CD4-positive, alpha-beta memory T cell (primary cell): ENCODE data around the gene GBX2. TPM values are rescaled to one million over a fixed set of nuclear protein-coding genes. Genes with fewer than 3 reads are reported as not detected.

Source experiments
- CTCF ChIA-PET: fragments of 350-600 bp; sonication (Branson Sonifier 250); formaldehyde crosslinking; loops from one replicate; lab custom pipeline; 2021; ENCODE audit warnings: inconsistent platforms; ENCODE audit not compliant: partially characterized antibody; lab: Charles Lee
- POLR2A ChIA-PET: fragments of 350-600 bp; sonication (Branson Sonifier 250); formaldehyde crosslinking; loops from one replicate; lab custom pipeline; 2021; ENCODE audit not compliant: partially characterized antibody; lab: Charles Lee
- DNase-seq, 5 donors: peaks; one replicate each; pipeline versions ENCODE4 v3.0.0 to v3.0.0-alpha.2; 2020 to 2022; ENCODE audit warnings: mixed read lengths in 1 of 5
- H3K27ac ChIP-seq: one replicate; pipeline ENCODE4 v1.7.0; 2013; ENCODE audit warnings: low read depth, low read length
- H3K27me3 ChIP-seq: 2 replicates; pipeline ENCODE4 v1.7.0; 2013; ENCODE audit warnings: mild to moderate bottlenecking, low read length, moderate library complexity; ENCODE audit not compliant: insufficient read depth
- H3K36me3 ChIP-seq: 2 replicates; pipeline ENCODE4 v1.7.0; 2013; ENCODE audit warnings: mild to moderate bottlenecking, low read length, moderate library complexity; ENCODE audit not compliant: insufficient read depth
- H3K4me1 ChIP-seq: 2 replicates; pipeline ENCODE4 v1.7.0; 2013; ENCODE audit warnings: mild to moderate bottlenecking, low read length, moderate library complexity; ENCODE audit not compliant: insufficient read depth
- H3K4me3 ChIP-seq, 2 donors: one replicate each; pipeline ENCODE4 v1.7.0; 2013; ENCODE audit warnings: low read length in 2 of 2, mild to moderate bottlenecking in 1 of 2
- H3K9me3 ChIP-seq, 2 donors: one replicate each; pipeline ENCODE4 v1.7.0; 2013; ENCODE audit warnings: low read length in 2 of 2, control low read depth in 1 of 2; ENCODE audit not compliant: control insufficient read depth in 1 of 2
- H3K27ac Mint-ChIP-seq, 7 donors: one replicate each; pipeline ENCODE4 v1.8.0; 2020 to 2021; ENCODE audit warnings: mixed read lengths in 7 of 7, mild to moderate bottlenecking in 6 of 7, inconsistent platforms in 3 of 7, moderate library complexity in 3 of 7
- H3K27me3 Mint-ChIP-seq, 2 donors: one replicate each; pipeline ENCODE4 v1.8.0; 2020 to 2021; ENCODE audit warnings: mixed read lengths in 2 of 2
- H3K36me3 Mint-ChIP-seq, 2 donors: one replicate each; pipeline ENCODE4 v1.8.0; 2020 to 2021; ENCODE audit warnings: mixed read lengths in 2 of 2, inconsistent platforms in 1 of 2, mild to moderate bottlenecking in 1 of 2
- H3K4me1 Mint-ChIP-seq, 4 donors: one replicate each; pipeline ENCODE4 v1.8.0; 2020 to 2021; ENCODE audit warnings: mixed read lengths in 4 of 4, mild to moderate bottlenecking in 1 of 4
- H3K4me3 Mint-ChIP-seq, 8 donors: one replicate each; pipeline ENCODE4 v1.8.0; 2020 to 2021; ENCODE audit warnings: mixed read lengths in 8 of 8, mild to moderate bottlenecking in 7 of 8, moderate library complexity in 6 of 8, inconsistent platforms in 3 of 8
- H3K9me3 Mint-ChIP-seq, 8 donors: one replicate each; pipeline ENCODE4 v1.8.0; 2020 to 2021; ENCODE audit warnings: mixed read lengths in 8 of 8, mild to moderate bottlenecking in 5 of 8, inconsistent platforms in 3 of 8, moderate library complexity in 1 of 8
- intact Hi-C: fragments of 100-400 bp; cut with micrococcal nuclease; formaldehyde crosslinking; loops from one replicate; pipeline ENCODE4 v1.15.1; 2023
- polyA plus RNA-seq, 2 donors: library from polyadenylated mRNA; unstranded; fragments of 300-500 nt; fragmentation: Illumina TruSeq; gene quantifications; one replicate each; pipeline ENCODE4 v1.2.3, GENCODE V29; 2021
- total RNA-seq, 2 experiments: library from RNA; stranded (reverse); gene quantifications; one replicate each; pipeline ENCODE4 v1.2.3, GENCODE V29; 2021

Gene GBX2
- total and polyA plus RNA-seq, 4 experiments from 2014 or later = not detected

GRCh38 chr2:236171680-236172254, 3.6 kb upstream of the GBX2 start:
- intact Hi-C loops = no loop called here
- no peaks in the 10 kb centered on the region for H3K4me1 ChIP-seq
- no peak overlapping the region for H3K27ac Mint-ChIP-seq

DNA sequence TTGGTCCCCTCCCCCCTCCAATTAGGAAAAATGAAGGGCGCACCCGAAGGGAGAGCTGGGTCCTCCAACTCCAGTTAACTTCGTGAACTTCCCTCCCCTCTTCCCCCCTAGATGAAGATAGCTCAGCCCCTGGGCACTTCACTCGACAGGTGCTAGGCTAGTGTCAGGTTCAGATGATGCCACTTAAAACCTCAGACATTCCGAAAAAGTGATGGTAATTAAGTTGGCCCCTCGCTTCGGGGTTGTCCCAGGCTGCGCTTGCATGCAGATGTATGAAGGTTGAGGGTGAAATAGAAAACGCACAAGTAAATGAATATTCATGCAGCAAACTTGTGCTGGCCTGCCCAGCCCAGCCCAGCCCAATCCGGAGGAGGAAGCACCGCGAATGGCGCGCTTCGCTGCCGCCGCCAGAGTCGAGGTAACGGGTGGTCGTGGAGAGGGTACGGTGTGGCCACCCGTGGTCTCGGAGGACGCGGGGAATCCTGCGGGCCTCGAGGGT, 3.0 kb upstream of the GBX2 start:
- Mint-ChIP-seq H3K27me3 (peaks cover 54 to 57% of the 10 kb centered on the region in 2 donors), H3K4me1 (peaks cover 4 to 27% (median 14%) of the 10 kb centered on the region in 4 donors), H3K36me3 (peaks cover 0 to 2% of the 10 kb centered on the region in 2 donors), H3K9me3 (peaks cover 0 to 3% (median 0%) of the 10 kb centered on the region in 8 donors), H3K27ac (no peak overlapping the region), H3K4me3 (peak overlapping the region in 1 of 8 donors; percentile 39)
- Histone ChIP-seq H3K4me1 (no peaks in the 10 kb centered on the region), H3K4me3 (no peak overlapping the region), H3K27me3 (peaks cover 26% of the 10 kb centered on the region), H3K36me3 (no peaks in the 10 kb centered on the region), H3K9me3 (no peaks in the 10 kb centered on the region), H3K27ac (no peak overlapping the region)
- POLR2A ChIA-PET = no interaction called here
- no peak for DNase-seq
- CTCF ChIA-PET = no interaction called here
- intact Hi-C loops = no loop called here

More at GRCh38 chr2:236171680-236172254, 3.6 kb upstream of the GBX2 start:
- CTCF ChIA-PET = no interaction called here
- no peaks in the 10 kb centered on the region for H3K36me3 ChIP-seq
- Mint-ChIP-seq H3K9me3 (peaks cover 0 to 3% (median 0%) of the 10 kb centered on the region in 8 donors), H3K4me1 (peaks cover 3 to 22% (median 8%) of the 10 kb centered on the region in 4 donors), H3K36me3 (peaks cover 0 to 2% of the 10 kb centered on the region in 2 donors), H3K27me3 (peaks cover 54 to 55% of the 10 kb centered on the region in 2 donors), H3K4me3 (no peak overlapping the region)
- no peak overlapping the region for H3K27ac ChIP-seq
- POLR2A ChIA-PET = no interaction called here
- no peak overlapping the region for H3K4me3 ChIP-seq
- no peak for DNase-seq
- peaks cover 26% of the 10 kb centered on the region for H3K27me3 ChIP-seq
- no peaks in the 10 kb centered on the region for H3K9me3 ChIP-seq

DNA sequence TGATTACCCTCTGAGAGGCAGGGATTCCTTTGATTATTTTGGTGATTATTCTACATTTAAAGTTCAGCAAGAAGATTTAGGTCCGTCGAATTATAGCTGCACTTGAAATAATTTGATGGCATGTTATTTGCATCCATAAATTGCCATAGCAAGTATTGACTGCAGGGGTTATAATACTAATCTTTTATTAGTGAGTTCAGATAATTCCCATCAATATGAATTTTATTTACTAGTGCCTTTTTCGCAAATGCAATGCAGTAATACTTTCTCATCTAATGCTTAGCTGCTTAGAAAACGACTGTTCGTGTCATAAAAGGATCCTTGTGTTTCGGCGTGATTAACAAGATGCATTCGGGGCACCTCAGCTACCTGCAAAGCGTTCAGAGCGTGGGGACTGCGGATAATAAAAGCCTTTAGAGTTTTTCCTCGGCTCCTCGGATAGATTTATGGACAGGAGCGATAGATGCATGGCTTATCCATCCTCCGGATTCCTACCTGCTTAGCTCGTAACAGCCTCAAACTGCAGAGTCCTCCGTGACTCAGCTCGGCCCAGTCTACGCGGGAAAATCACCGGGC, 2.5 kb upstream of the GBX2 start:
- Mint-ChIP-seq H3K4me3 (peak overlapping the region in 2 of 8 donors; percentile 39 to 57), H3K27me3 (peaks cover 54 to 58% of the 10 kb centered on the region in 2 donors), H3K27ac (peak overlapping the region in 1 of 7 donors; percentile 57), H3K36me3 (peaks cover 0 to 2% of the 10 kb centered on the region in 2 donors), H3K9me3 (peaks cover 0 to 3% (median 0%) of the 10 kb centered on the region in 8 donors), H3K4me1 (peaks cover 5 to 31% (median 16%) of the 10 kb centered on the region in 4 donors)
- ChIA-PET POLR2A (no interaction called here), CTCF (no interaction called here)
- no peak overlapping the region for H3K27ac ChIP-seq
- no peaks in the 10 kb centered on the region for H3K4me1 ChIP-seq
- no peak for DNase-seq
- no peak overlapping the region for H3K4me3 ChIP-seq
- H3K36me3 ChIP-seq = no peaks in the 10 kb centered on the region
- H3K27me3 ChIP-seq = peaks cover 26% of the 10 kb centered on the region
- H3K9me3 ChIP-seq = no peaks in the 10 kb centered on the region
- intact Hi-C loops = no loop called here

DNA sequence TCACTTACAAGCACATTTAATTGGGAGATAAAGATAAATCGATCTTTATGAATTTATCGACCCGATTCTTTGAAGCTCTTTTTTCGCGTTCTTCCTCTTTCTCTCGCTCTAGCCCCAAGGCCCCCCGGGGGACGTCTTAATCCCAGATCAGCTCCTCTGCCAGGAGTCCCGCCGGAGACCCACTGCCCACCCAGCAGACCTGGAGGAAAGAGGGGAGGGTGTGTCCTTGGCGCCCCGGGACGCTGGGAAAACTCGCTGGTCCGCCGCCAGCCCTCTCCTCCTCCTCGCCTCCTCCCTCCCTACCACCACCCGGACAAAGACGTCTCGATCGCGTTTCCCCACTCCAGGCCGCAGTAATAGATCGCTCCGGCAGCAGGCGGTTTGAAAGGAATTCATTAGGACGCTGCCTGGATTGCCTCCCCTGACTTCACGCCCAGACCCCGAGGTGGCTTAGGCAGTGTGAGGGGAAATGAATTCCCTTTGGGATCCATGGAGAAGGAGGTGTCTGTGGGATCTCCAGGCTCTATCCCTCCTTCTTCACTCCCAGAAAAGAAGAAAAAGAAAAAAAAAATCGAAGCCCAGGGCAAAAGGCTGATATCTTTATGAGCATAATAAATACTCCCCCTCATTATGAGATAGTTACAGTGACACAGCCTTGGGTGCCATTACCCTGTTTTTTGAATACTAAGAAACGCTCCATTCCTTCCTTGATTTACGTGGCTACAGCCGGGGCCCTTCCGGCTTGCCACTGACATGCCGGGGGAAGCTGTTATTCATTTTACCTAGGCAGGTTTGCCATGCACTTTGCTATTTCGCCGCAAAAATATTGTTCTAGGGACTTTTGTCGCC, 1.8 kb upstream of the GBX2 start:
- Mint-ChIP-seq H3K27ac (peak overlapping the region in 2 of 7 donors; percentile 6 to 57), H3K36me3 (peaks cover 0 to 2% of the 10 kb centered on the region in 2 donors), H3K9me3 (peaks cover 0 to 3% (median 0%) of the 10 kb centered on the region in 8 donors), H3K4me3 (peak overlapping the region in 4 of 8 donors; percentile 1 to 57 (median 28)), H3K27me3 (peaks cover 53 to 57% of the 10 kb centered on the region in 2 donors), H3K4me1 (peaks cover 5 to 38% (median 18%) of the 10 kb centered on the region in 4 donors)
- ChIA-PET CTCF (no interaction called here), POLR2A (no interaction called here)
- intact Hi-C loops = no loop called here
- Histone ChIP-seq H3K36me3 (no peaks in the 10 kb centered on the region), H3K9me3 (no peaks in the 10 kb centered on the region), H3K27me3 (peaks cover 32% of the 10 kb centered on the region), H3K4me3 (no peak overlapping the region), H3K27ac (no peak overlapping the region), H3K4me1 (no peaks in the 10 kb centered on the region)
- no peak for DNase-seq

DNA sequence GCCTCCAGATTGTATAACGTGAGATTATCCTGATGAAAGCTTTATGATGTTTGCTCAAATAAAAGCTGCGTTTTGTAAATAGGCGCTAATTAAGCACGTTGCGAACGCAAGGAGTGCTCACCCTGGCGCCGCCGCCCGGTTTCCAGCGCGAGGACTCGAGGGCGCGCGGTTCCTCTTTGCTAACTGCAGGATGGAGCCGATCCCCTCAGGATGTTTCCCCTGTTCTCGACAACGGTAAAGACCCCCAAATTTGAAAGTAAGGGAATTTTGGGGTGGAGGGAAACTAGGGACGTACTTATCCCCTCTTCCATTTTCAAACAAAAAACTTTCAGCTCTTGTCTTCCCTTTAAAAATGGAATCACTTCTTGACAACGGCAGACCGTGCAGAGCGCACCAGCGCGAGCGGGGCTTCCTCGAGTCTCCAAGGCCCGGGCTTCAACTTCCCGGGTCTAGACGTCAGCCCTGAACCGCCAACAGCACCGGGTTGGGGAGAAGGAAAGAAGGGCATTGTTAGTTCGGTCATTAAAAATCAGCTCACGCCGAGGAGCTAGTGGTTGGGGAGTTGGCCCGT, 1.1 kb upstream of the GBX2 start:
- no peaks in the 10 kb centered on the region for H3K9me3 ChIP-seq
- DNase-seq = no peak
- Mint-ChIP-seq H3K9me3 (peaks cover 0 to 3% (median 0%) of the 10 kb centered on the region in 8 donors), H3K4me1 (peaks cover 7 to 42% (median 21%) of the 10 kb centered on the region in 4 donors), H3K27me3 (peaks cover 50 to 56% of the 10 kb centered on the region in 2 donors), H3K4me3 (peak overlapping the region in 3 of 8 donors; percentile 25 to 52 (median 31)), H3K27ac (peak overlapping the region in 1 of 7 donors; percentile 27), H3K36me3 (peaks cover 0 to 2% of the 10 kb centered on the region in 2 donors)
- POLR2A ChIA-PET = no interaction called here
- H3K4me3 ChIP-seq = no peak overlapping the region
- no peak overlapping the region for H3K27ac ChIP-seq
- H3K27me3 ChIP-seq = peaks cover 29% of the 10 kb centered on the region
- H3K36me3 ChIP-seq = no peaks in the 10 kb centered on the region
- CTCF ChIA-PET = no interaction called here
- peaks cover 3% of the 10 kb centered on the region for H3K4me1 ChIP-seq
- intact Hi-C loops = no loop called here

DNA sequence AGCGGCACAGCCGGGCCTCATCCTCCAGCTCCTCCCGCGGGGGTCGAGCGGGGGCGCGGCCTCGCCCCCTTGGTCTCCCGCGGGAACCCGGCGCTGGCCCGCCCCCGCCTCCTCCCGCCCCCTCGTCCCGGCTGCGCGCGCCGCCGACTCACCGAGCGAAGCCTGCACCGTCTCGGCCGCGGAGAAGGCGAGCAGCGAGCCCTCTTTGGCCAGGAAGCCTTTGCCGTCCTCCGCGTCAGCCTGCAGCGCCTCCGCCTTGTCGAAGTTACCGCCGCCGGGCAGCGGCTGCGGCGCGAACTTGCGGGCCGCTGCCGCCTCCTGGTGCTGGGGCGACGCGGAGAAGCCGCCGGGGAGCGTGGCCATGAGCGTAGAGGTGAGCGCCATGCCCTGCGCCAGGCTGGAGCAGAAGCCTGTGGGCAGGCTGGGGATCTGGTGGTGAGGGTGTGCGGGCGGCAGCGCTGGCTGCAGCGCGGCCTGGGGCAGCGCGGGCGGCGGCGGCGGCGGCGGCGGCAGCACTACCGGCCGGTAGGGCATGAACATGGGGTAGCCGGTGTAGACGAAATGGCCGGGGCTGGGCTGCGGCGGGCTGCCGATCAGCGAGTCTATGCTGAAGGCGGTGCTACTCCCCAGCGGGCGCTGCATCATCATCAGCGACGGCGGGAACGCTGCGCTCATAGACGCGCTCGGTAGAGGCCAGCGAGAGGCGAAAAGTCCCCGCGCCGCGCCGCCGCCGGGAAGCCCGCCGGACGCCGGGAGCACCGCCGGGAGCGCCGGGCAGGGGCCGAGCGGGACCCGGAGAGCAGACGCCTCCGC, 683 bp downstream of the GBX2 start:
- Mint-ChIP-seq H3K27me3 (peaks cover 48 to 52% of the 10 kb centered on the region in 2 donors), H3K4me3 (no peak overlapping the region), H3K27ac (no peak overlapping the region), H3K36me3 (peaks cover 0 to 2% of the 10 kb centered on the region in 2 donors), H3K9me3 (peaks cover 0 to 3% (median 0%) of the 10 kb centered on the region in 8 donors), H3K4me1 (peaks cover 7 to 47% (median 20%) of the 10 kb centered on the region in 4 donors)
- no peak for DNase-seq
- Histone ChIP-seq H3K9me3 (no peaks in the 10 kb centered on the region), H3K4me3 (no peak overlapping the region), H3K27ac (no peak overlapping the region), H3K4me1 (peaks cover 3% of the 10 kb centered on the region), H3K36me3 (no peaks in the 10 kb centered on the region), H3K27me3 (peaks cover 24% of the 10 kb centered on the region)
- POLR2A ChIA-PET = no interaction called here
- intact Hi-C loops = no loop called here
- CTCF ChIA-PET = no interaction called here
